Keratinocyte (primary cell): ENCODE data around the gene TXNRD1. TPM values are rescaled to one million over a fixed set of nuclear protein-coding genes. Genes with fewer than 3 reads are reported as not detected.

Experiments
- DNase-seq: peaks from one replicate; pipeline ENCODE4 v3.0.0-alpha.2; 2011; ENCODE audit warnings: low read depth, missing footprints, low spot score
- FAIRE-seq: peaks from 2 replicates; lab custom pipeline; 2011; peaks lifted over from hg19 to GRCh38; lab: Jason Lieb, UNC
- H2AFZ ChIP-seq: 2 replicates; pipeline ENCODE4 v1.6.0; 2012; ENCODE audit warnings: low read length, control low read depth, inconsistent platforms; ENCODE audit not compliant: control insufficient read depth
- H3K27ac ChIP-seq: 2 replicates; pipeline ENCODE4 v1.5.1; 2011; ENCODE audit warnings: low read length; ENCODE audit not compliant: control insufficient read depth, insufficient read depth
- H3K27me3 ChIP-seq: 3 replicates; pipeline ENCODE4 v1.6.0; 2011; ENCODE audit warnings: low read length; ENCODE audit not compliant: control insufficient read depth, insufficient read depth; ENCODE audit errors: extremely low read depth
- H3K36me3 ChIP-seq, 2 experiments: 2 replicates in 1 of 2; 3 replicates in 1 of 2; pipeline ENCODE4 v1.5.1; 2011; ENCODE audit warnings: low read length in 2 of 2, mild to moderate bottlenecking in 1 of 2; ENCODE audit not compliant: control insufficient read depth in 2 of 2, insufficient read depth in 2 of 2; ENCODE audit errors: extremely low read depth in 1 of 2
- H3K4me1 ChIP-seq: 3 replicates; pipeline ENCODE4 v1.5.1; 2011; ENCODE audit warnings: low read length; ENCODE audit not compliant: control insufficient read depth, insufficient read depth; ENCODE audit errors: extremely low read depth
- H3K4me2 ChIP-seq: 3 replicates; pipeline ENCODE4 v1.6.0; 2011; ENCODE audit warnings: low read depth, low read length; ENCODE audit not compliant: control insufficient read depth, insufficient read depth; ENCODE audit errors: extremely low read depth
- H3K4me3 ChIP-seq, 3 experiments: fragments of 200-600 bp in 1 of 3; sonication (generic) in 1 of 3; 2 replicates in 2 of 3; 3 replicates in 1 of 3; pipeline ENCODE4 v1.5.1; 2011 to 2016; ENCODE audit warnings: low read length in 3 of 3, mild to moderate bottlenecking in 3 of 3, control low read depth in 2 of 3, inconsistent platforms in 1 of 3, low read depth in 1 of 3, mixed read lengths in 1 of 3, mixed run types in 1 of 3, moderate library complexity in 1 of 3; ENCODE audit not compliant: control insufficient read depth in 2 of 3, insufficient read depth in 2 of 3; ENCODE audit errors: extremely low read depth in 1 of 3
- H3K79me2 ChIP-seq: 2 replicates; pipeline ENCODE4 v1.6.0; 2012; ENCODE audit warnings: low read length; ENCODE audit not compliant: control insufficient read depth, insufficient read depth
- H3K9ac ChIP-seq: 3 replicates; pipeline ENCODE4 v1.6.0; 2011; ENCODE audit warnings: low read length; ENCODE audit not compliant: control insufficient read depth, insufficient read depth; ENCODE audit errors: extremely low read depth
- H3K9me1 ChIP-seq: 3 replicates; pipeline ENCODE4 v1.6.0; 2011; ENCODE audit warnings: low read length; ENCODE audit not compliant: control insufficient read depth, insufficient read depth; ENCODE audit errors: extremely low read depth
- H3K9me3 ChIP-seq: 2 replicates; pipeline ENCODE4 v1.5.1; 2012; ENCODE audit warnings: low read depth, low read length; ENCODE audit not compliant: control insufficient read depth
- H4K20me1 ChIP-seq: 3 replicates; pipeline ENCODE4 v1.6.0; 2011; ENCODE audit warnings: low read length; ENCODE audit not compliant: control insufficient read depth, insufficient read depth; ENCODE audit errors: extremely low read depth
- CTCF ChIP-seq, 3 experiments: IDR thresholded peaks in 1 of 3; conservative IDR thresholded peaks in 1 of 3; optimal IDR thresholded peaks in 1 of 3; 2 replicates in 2 of 3; 3 replicates in 1 of 3; pipeline versions ENCODE3 to v1.5.1; 2011; ENCODE audit warnings: low read length in 3 of 3, mild to moderate bottlenecking in 3 of 3, moderate library complexity in 2 of 3, control low read depth in 1 of 3, inconsistent platforms in 1 of 3; ENCODE audit not compliant: insufficient read depth in 2 of 3; ENCODE audit errors: extremely low read depth in 1 of 3
- EZH2 ChIP-seq: IDR thresholded peaks from one replicate; pipeline ENCODE4 v1.6.1; 2012; ENCODE audit warnings: inconsistent platforms, mild to moderate bottlenecking, low read length, moderate library complexity
- dilution Hi-C: fragments of 300-500 bp; cut with MboI; formaldehyde crosslinking; loops from one replicate; pipeline ENCODE4 v1.7.0; 2020; ENCODE audit warnings: low sequenced_read_pairs; ENCODE audit not compliant: extremely low pct_ligation_motif_present
- polyA plus RNA-seq, 5 experiments: library from polyadenylated mRNA; depleted of rRNA in 3 of 5; stranded (reverse) in 3 of 5; stranded (forward) in 1 of 5; unstranded in 1 of 5; fragments of >200 nt; gene quantifications; 1 replicate in 1 of 5; 2 replicates in 3 of 5; 3 replicates in 1 of 5; pipeline versions ENCODE4 v1.2.1 to v1.2.3, GENCODE V29; 2011 to 2012; ENCODE audit warnings: missing spikeins in 2 of 5, low read depth in 1 of 5, low replicate concordance in 1 of 5

TXNRD1 gene
- polyA plus RNA-seq, 1 donor (not counting 4 experiments of a cell fraction or from before 2014, with no cell fraction given) = 88.9 TPM

DNA sequence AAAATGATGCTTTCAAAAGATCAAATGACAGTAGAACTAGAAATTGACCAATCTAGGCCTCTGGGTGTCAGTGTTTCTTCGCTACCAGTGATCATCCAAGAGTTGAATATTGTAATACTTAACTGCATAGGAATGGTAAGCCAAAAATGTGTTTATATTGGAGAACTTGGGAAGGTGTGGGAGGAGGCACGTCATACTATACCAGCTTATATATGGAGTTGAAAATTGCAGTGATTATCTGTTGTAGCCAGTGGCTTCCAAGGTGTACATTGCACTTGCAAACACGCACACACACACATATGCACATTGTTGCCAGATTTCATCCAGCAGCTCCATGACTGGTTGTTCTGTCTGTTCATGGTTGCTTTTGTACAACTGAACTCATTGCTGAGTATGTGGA is 124.1 kb downstream of the TXNRD1 start:
- Histone ChIP-seq H3K36me3 (peaks cover 35 to 53% of the 10 kb centered on the region in 2 experiments), H2AFZ (no peak overlapping the region), H3K9me3 (no peaks in the 10 kb centered on the region), H3K27me3 (no peaks in the 10 kb centered on the region), H4K20me1 (peaks cover 4% of the 10 kb centered on the region), H3K9ac (no peak overlapping the region), H3K27ac (no peak overlapping the region), H3K9me1 (no peaks in the 10 kb centered on the region), H3K4me2 (no peak overlapping the region), H3K4me3 (no peak overlapping the region), H3K79me2 (peaks cover 27% of the 10 kb centered on the region), H3K4me1 (no peaks in the 10 kb centered on the region)
- DNase-seq (no peak), FAIRE-seq (no peak)
- dilution Hi-C loops = no loop called here
- TF ChIP-seq CTCF (optimal IDR thresholded peaks at IDR 0.05 in 1 of 3, IDR thresholded peaks at IDR 0.05 in 1 of 3, conservative IDR thresholded peaks at IDR 0.05 in 1 of 3; ENCODE audit: extremely low read depth in 1 of 3, insufficient read depth in 2 of 3, low read length in 3 of 3) (no peak), EZH2 (no peak)

DNA sequence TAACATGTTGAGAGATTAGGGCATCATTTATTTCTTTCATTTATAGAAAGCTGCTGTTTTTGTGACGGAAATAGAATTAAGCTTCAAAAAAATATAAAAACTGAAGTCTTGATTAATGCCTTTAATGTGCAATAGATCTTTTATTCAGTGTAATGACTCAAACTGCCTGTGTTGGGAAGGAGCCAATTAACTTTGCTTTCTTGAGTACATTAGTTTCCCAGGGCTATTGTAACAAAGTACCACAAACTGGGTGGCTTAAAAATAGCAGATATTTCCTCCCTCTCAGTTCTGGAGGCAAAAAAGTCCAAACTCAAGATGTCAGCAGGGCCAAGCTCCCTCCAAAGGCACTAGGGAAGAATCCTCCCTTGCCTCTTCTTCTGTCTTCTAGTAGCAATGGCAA is 124.6 kb downstream of the TXNRD1 start:
- peaks cover 4% of the 10 kb centered on the region for H4K20me1 ChIP-seq
- H3K9me1 ChIP-seq = no peaks in the 10 kb centered on the region
- peaks cover 27% of the 10 kb centered on the region for H3K79me2 ChIP-seq
- H3K4me1 ChIP-seq = no peaks in the 10 kb centered on the region
- TF ChIP-seq EZH2 (no peak), CTCF (optimal IDR thresholded peaks at IDR 0.05 in 1 of 3, IDR thresholded peaks at IDR 0.05 in 1 of 3, conservative IDR thresholded peaks at IDR 0.05 in 1 of 3; ENCODE audit: extremely low read depth in 1 of 3, insufficient read depth in 2 of 3, low read length in 3 of 3) (no peak)
- H3K4me3 ChIP-seq = no peak overlapping the region
- H3K4me2 ChIP-seq = no peak overlapping the region
- FAIRE-seq (no peak), DNase-seq (no peak)
- no peak overlapping the region for H3K9ac ChIP-seq
- dilution Hi-C loops = no loop called here
- no peak overlapping the region for H2AFZ ChIP-seq
- no peak overlapping the region for H3K27ac ChIP-seq
- no peaks in the 10 kb centered on the region for H3K27me3 ChIP-seq
- H3K9me3 ChIP-seq = no peaks in the 10 kb centered on the region
- H3K36me3 ChIP-seq = peaks cover 35 to 53% of the 10 kb centered on the region in 2 experiments
